ENCODE data around the gene RNU7-1.

DNA sequence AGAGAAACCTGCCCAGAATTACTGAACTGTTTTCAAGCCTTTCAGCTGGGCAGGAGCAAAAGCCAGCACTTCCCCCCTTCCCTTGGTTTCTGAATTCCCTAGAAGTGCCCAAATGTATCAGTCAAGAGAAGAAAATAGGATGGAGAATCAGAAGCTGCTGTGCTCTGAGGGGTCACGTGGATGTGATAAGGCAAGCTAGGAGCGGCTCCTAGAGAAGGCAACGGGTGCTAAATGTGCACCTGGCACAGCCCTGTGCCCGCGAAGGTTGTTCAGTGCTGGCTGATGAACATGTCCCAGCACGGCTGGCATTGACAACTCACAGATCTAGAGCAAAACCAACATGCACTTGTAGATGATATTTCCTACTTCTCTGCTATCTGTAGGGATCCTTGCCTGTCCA is 35.4 kb downstream of the RNU7-1 start:
- TF ChIP-seq YY1 (IDR thresholded peaks at IDR 0.05; ENCODE audit: borderline replicate concordance in 1 of 3, control insufficient read depth in 1 of 3, extremely low read depth in 1 of 3, insufficient read depth in 3 of 3, insufficient read length in 1 of 3, insufficient replicate concordance in 2 of 3, low read depth in 1 of 3, low read length in 2 of 3), result no peak
- TF ChIP-seq, protein P1, sequence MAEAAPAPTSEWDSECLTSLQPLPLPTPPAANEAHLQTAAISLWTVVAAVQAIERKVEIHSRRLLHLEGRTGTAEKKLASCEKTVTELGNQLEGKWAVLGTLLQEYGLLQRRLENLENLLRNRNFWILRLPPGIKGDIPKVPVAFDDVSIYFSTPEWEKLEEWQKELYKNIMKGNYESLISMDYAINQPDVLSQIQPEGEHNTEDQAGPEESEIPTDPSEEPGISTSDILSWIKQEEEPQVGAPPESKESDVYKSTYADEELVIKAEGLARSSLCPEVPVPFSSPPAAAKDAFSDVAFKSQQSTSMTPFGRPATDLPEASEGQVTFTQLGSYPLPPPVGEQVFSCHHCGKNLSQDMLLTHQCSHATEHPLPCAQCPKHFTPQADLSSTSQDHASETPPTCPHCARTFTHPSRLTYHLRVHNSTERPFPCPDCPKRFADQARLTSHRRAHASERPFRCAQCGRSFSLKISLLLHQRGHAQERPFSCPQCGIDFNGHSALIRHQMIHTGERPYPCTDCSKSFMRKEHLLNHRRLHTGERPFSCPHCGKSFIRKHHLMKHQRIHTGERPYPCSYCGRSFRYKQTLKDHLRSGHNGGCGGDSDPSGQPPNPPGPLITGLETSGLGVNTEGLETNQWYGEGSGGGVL (CRISPR knock-in tag; IDR thresholded peaks at IDR 0.05), result no peak

Measured in K562 (cell line).